ENCODE measurements around the gene UBE2I.
"Not testable (repeated sequence)": the region's sequence is repeated elsewhere in the genome, so short reads cannot be mapped to it uniquely, and the experiment has no call there.

The UBE2I gene

GRCh38 chr16:1277617-1278282 lies 31.7 kb upstream of the UBE2I start:
- DNase-seq (ENCODE audit: low read depth), result no peak

- DNase-seq (ENCODE audit: low read depth), result no peak
These were observed 31.0 kb upstream of the UBE2I start for GRCh38 chr16:1278477-1278876.

GRCh38 chr16:1279081-1279944 lies 30.1 kb upstream of the UBE2I start:
- DNase-seq (ENCODE audit: low read depth), result no peak

- no peak for DNase-seq (ENCODE audit: low read depth)
These were observed 29.4 kb upstream of the UBE2I start for GRCh38 chr16:1279945-1280589.

GRCh38 chr16:1280783-1281182 lies 28.7 kb upstream of the UBE2I start:
- no peak for DNase-seq (ENCODE audit: low read depth)

GRCh38 chr16:1281517-1281916 lies 27.9 kb upstream of the UBE2I start:
- DNase-seq (ENCODE audit: low read depth), result no peak

GRCh38 chr16:1282324-1282973 lies 27.0 kb upstream of the UBE2I start:
- DNase-seq (ENCODE audit: low read depth), result no peak

- no peak for DNase-seq (ENCODE audit: low read depth)
These were observed 26.1 kb upstream of the UBE2I start for GRCh38 chr16:1283296-1283695.

- DNase-seq (ENCODE audit: low read depth), result no peak
These were observed 25.3 kb upstream of the UBE2I start for GRCh38 chr16:1283996-1284616.

- no peak for DNase-seq (ENCODE audit: low read depth)
These were observed 23.5 kb upstream of the UBE2I start for GRCh38 chr16:1285669-1286512.

- no peak for DNase-seq (ENCODE audit: low read depth)
These were observed 22.8 kb upstream of the UBE2I start for GRCh38 chr16:1286513-1287094.

- no peak for DNase-seq (ENCODE audit: low read depth)
These were observed 21.3 kb upstream of the UBE2I start for GRCh38 chr16:1287982-1288670.

GRCh38 chr16:1288813-1289476 lies 20.5 kb upstream of the UBE2I start:
- DNase-seq (ENCODE audit: low read depth), result no peak

GRCh38 chr16:1289477-1289866 lies 20.0 kb upstream of the UBE2I start:
- DNase-seq (ENCODE audit: low read depth), result no peak

- DNase-seq (ENCODE audit: low read depth), result no peak
These were observed 19.4 kb upstream of the UBE2I start for GRCh38 chr16:1290063-1290501.

- no peak for DNase-seq (ENCODE audit: low read depth)
These were observed 18.4 kb upstream of the UBE2I start for GRCh38 chr16:1290860-1291575.

- DNase-seq (ENCODE audit: low read depth), result no peak
These were observed 17.9 kb upstream of the UBE2I start for GRCh38 chr16:1291576-1291974.

- not testable (repeated sequence) for DNase-seq (ENCODE audit: low read depth)
These were observed 17.2 kb upstream of the UBE2I start for GRCh38 chr16:1292208-1292607.

- not testable (repeated sequence) for DNase-seq (ENCODE audit: low read depth)
These were observed 16.6 kb upstream of the UBE2I start for GRCh38 chr16:1292808-1293207.
